Measurements from ENCODE around the gene LRRC26.

Gene LRRC26, protein sequence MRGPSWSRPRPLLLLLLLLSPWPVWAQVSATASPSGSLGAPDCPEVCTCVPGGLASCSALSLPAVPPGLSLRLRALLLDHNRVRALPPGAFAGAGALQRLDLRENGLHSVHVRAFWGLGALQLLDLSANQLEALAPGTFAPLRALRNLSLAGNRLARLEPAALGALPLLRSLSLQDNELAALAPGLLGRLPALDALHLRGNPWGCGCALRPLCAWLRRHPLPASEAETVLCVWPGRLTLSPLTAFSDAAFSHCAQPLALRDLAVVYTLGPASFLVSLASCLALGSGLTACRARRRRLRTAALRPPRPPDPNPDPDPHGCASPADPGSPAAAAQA

DNA sequence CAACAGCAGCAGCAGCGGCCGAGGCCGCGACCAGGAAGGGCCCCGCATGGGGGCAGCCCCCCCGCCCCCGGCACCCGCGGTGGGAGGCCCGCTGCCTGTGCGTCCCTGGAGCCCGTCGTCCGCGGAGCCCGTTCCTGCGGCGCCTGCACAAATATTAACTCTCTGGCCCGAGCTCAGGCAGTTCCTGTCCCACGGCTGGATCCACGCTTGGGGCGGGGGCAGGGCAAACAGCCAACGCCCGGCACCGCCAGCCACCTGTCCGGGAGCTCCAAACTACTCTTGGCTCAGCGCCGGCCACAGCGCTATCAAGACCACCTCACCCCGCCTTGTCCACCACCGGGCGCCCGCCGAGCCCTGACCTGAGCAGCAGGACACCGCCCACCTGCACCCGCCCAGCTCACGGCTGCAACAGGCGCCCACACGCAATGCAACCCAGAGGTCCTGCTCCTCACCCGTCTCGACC, at the start of gene LRRC26:
TSS of gene LRRC26 (minus strand) at position 156 of the 463 bp plus-strand sequence. CDS start at position 48, 108 bp downstream.
- DNase-seq (ENCODE audit: low read depth) = no peak

DNA sequence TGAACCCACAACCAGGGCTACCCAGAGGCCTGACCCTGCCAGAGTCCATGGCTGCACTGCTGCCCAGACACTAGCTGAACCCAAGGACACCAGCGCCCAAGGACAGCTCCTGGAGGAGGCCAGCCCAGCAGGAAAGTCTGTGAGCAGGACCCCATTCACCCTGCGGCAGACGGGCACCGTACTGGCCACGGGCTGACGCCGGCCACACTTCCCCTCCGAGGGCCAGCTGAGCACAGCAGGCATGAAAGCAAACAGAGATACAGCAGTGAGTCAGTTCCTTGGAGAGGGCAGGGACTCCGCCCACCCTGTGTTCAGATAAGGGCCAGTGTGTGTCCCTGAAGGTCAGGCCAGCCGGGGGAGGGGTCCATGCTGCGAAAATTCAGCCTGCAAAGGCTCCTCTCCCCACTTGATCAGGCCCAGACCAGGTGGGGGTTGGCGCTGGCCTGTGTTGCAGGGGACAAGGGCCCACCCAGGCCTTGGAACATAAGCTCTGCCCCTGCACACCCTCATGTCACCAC, 49.0 kb upstream of the LRRC26 start:
- DNase-seq (ENCODE audit: low read depth) = no peak

DNA sequence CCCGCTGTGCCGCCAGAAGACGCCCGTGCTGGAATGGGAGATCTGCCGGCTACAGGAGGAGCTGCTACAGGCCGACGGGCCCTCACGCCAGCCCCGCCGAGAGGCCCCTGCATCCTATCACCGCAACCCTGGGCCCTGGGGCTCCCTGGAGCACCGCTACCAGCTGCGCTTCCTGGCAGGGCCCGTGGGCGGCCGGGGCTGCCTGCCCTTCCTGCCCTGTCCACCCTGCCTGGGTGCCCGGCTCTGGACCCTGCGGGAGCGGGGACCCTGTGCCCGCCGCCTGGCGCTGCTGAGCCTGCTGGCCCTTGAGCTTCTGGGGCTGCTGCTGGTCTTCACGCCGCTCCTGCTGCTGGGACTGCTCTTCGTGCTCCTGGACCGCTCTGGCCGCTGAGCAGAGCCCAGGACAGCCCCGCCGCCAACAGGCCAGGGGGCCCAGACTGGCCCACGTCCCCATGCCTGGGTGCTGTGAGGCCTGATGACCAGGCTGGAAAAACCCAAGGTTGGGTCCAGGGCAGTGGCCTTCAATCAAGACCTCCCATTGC, 48.4 kb upstream of the LRRC26 start:
- no peak for DNase-seq (ENCODE audit: low read depth)

GRCh38 chr9:137217276-137218211, 47.7 kb upstream of the LRRC26 start:
- peak; percentile 26 for DNase-seq (ENCODE audit: low read depth)

GRCh38 chr9:137216188-137216965, 46.5 kb upstream of the LRRC26 start:
- DNase-seq (ENCODE audit: low read depth) = no peak

GRCh38 chr9:137215196-137215986, 45.5 kb upstream of the LRRC26 start:
- DNase-seq (ENCODE audit: low read depth) = no peak

DNA sequence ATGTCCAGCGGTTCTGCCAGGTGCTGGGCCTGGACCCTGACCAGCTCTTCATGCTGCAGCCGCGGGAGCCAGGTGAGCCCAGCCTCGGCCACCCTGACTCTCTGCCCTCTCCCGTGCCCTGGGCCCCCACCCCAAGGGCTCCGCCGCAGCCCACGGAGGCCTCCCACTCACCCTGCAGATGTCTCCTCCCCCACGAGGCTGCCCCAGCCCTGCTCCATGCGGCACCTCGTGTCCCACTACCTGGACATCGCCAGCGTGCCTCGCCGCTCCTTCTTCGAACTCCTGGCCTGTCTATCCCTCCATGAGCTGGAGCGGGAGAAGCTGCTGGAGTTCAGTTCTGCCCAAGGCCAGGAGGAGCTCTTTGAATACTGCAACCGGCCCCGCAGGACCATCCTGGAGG, 44.8 kb upstream of the LRRC26 start:
- no peak for DNase-seq (ENCODE audit: low read depth)

DNA sequence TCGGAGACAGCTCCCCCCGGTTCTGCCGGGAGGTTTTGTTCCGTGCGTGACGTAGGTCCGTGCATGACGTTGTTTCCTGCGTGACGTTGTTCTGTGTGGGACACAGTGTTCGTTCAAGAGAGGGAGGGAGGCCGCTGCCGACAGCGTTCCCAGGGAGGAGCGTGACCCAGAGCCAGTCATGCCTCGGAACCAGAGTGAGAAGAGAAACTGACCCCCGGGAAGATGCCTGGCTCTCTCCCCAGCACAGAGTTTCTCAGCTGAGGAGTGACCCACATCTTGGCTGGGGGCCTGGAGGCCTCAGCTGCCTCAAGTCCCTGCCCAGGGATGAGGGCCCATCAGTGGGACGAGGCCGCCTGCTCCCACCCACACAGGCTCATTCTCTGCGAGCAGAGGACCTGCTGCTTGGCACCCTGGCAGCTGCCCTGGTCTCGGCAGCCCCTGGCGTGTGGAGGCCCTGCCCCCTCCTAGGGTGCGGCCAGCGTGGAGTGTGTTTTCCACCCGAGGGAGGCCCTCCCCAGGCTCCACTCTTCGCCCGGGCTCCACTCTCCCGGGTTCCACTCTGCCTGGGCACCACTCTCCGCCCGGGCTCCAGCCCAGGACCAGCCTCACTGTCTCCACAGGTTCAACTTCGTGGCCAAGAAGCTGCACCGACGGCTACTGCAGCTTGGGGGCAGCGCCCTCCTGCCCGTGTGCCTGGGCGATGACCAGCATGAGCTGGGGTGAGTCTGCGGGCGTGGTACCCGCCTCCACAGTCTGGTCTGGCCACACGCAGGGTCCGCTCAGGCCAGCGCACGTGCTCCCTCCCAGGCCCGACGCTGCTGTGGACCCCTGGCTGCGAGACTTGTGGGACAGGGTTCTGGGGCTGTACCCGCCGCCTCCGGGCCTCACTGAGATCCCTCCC, 43.6 kb upstream of the LRRC26 start:
- no peak for DNase-seq (ENCODE audit: low read depth)

GRCh38 chr9:137212520-137212919, 42.7 kb upstream of the LRRC26 start:
- no peak for DNase-seq (ENCODE audit: low read depth)

- DNase-seq (ENCODE audit: low read depth) = no peak
These were observed 41.7 kb upstream of the LRRC26 start for GRCh38 chr9:137211532-137211931.

DNA sequence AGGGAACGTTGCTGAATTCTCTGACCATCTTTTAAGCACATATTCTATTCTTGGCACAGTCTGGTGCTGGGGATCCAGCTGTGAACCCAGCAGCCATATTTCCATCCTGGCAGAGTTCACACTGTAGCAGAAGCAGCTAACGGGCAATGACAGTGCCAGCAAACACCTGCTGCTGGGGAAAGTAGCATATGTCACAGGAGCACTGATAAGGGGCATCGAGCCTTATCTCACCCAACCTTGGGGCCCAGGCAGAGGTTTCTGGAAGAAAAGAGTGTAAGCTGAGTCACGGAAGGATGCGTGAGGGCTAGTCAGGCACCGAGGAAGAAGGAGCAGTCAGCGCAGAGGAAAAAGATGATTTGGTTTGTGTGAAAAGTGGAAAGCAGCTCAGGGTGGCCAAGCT, 36.8 kb upstream of the LRRC26 start:
- DNase-seq (ENCODE audit: low read depth) = no peak

DNA sequence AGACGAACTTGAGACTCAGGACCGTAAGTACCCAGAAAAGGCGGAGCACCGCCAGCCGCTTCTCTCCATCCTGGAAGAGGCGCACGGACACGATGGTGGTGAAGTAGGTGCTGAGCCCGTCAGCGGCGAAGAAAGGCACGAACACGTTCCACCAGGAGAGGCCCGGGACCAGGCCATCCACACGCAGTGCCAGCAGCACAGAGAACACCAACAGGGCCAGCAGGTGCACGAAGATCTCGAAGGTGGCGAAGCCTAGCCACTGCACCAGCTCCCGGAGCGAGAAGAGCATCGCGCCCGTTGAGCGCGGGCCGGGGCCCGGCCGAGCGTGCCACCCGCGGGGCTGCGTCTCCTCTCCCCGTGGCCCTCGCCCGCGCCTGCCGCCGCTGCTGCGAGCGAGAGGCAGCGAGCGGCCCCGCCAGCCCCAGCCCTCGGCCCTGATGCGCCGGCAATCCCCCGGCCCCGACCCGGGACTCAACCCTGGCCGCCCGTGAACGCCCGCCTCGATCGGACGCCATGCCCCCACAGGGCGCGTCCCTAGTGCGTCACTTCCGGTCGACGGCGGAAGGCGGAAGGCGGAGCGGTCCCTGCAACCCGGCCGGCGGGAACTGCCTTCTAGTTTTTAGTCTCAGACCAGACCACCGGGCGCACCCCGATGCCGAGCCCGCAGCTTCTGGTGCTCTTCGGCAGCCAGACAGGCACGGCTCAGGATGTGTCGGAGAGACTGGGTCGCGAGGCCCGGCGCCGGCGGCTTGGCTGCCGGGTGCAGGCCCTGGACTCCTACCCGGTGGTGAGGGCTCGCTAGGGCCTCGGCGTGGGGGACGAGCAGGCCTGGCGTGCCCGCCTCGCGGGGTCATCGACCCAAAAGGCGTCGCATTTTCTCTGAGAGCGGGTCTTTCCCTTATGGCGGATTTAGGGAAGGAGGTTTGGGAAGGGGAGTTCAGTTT, 35.5 kb upstream of the LRRC26 start, which contains the start of the genes NDOR1 and TMEM203:
TSS of gene NDOR1 (plus strand) at position 575 of the 944 bp plus-strand sequence. CDS start at position 653, 78 bp downstream.
TSS of gene TMEM203 (minus strand) at position 523 of the 944 bp plus-strand sequence. CDS start at position 289, 234 bp downstream.
- peak; percentile 69 for DNase-seq (ENCODE audit: low read depth)

DNA sequence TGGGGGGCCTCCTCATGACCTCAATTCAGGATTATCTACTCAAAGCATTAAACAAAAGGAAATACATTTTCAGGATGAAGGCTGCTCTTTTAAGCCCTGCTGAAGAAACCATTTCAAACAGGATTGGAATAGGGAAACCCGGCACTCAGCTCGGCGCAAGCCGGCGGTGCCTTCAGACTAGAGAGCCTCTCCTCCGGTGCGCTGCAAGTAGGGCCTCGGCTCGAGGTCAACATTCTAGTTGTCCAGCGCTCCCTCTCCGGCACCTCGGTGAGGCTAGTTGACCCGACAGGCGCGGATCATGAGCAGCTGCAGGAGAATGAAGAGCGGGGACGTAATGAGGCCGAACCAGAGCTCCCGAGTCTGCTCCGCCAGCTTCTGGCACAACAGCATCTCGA, 34.9 kb upstream of the LRRC26 start:
- no peak for DNase-seq (ENCODE audit: low read depth)

DNA sequence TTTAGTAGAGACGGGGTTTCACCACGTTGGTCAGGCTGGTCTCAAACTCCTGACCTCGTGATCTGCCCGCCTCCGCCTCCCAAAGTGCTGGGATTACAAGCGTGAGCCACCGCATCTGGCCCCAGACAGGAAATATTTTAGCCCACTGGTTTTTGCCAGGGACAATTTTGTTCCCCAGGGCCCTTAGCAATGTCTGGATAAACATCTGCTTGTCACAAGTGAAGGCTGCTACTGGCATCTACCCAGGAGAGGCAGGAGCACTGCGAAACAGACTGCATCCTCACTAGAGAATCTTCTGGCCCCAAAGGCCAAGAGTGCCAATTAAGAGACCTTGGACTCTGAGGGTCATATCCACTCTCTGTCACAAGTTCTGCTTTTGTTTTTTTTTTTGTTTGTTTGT, 33.1 kb upstream of the LRRC26 start:
- DNase-seq (ENCODE audit: low read depth) = no peak

GRCh38 chr9:137201205-137201868, 31.5 kb upstream of the LRRC26 start:
- no peak for DNase-seq (ENCODE audit: low read depth)

DNA sequence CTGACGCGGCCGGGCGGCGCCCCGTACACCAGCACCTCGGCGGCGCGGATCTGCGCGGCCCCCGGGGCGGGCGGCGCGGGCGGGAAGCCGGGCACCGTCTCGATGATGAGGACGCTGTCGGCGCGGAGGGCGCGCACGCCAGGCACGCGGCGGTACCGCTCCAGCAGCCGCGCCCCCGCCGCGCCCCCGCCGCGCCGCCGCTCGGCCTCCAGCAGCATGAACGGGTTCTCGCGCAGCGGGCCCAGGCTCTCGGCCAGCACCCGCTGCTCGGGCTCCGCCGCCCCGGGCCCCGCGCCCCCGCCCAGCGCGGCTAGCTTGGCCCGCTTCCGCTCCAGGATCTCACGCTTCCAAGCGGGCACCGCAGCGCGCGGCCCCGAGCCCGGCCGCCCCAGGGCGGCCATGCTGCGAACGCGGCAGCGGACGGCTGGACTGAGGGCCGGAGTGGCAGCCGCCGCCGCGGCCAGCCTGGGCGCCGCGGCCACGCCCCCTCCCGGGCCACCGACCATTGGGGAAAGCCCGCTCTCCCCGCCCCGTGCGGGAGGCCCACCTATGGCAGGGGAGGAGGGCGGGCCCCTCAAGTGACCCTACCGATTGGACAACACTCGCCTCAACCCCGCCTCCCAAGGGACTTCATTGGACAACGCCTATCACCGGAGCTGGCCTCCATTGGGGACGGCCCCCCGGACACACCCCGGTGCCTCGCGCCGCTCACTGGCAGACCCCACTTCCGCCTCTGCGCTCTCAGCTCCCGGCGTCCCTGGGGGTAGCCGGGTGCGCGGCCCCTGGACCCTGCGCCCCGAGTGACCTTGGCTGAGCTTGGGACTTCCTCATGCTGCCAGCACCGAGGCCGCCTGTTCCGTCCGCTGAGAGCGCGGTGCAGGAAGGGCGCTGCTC, 30.7 kb upstream of the LRRC26 start, which contains the start of gene TPRN:
TSS of gene TPRN (minus strand) at position 431 of the 894 bp plus-strand sequence. CDS start at position 401, 30 bp downstream.
- DNase-seq (ENCODE audit: low read depth) = peak; percentile 99
